ENCODE results near the gene CCDC34.

The CCDC34 gene

GRCh38 chr11:27291954-27292636 is 70.9 kb downstream of the CCDC34 start:
- DNase-seq (ENCODE audit: low read depth in 3 of 3, low spot score in 1 of 3) = no peak

GRCh38 chr11:27291302-27291889 is 71.6 kb downstream of the CCDC34 start:
- no peak for DNase-seq (ENCODE audit: low read depth in 3 of 3, low spot score in 1 of 3)

GRCh38 chr11:27290261-27291050 is 72.6 kb downstream of the CCDC34 start:
- DNase-seq (ENCODE audit: low read depth in 3 of 3, low spot score in 1 of 3) = no peak

All from stimulated activated CD4-positive, alpha-beta T cell treated with anti-CD3 and anti-CD28 coated beads, TNF-alpha, amount 100 ng/mL, for 1 hour (primary cell).